HEK293T (cell line): ENCODE data around the gene NELFB.

Source experiments
- ARNT ChIP-seq: fragments of 450-650 bp; IDR thresholded peaks from 2 replicates; pipeline ENCODE4 v1.6.1; 2017; ENCODE audit warnings: mild to moderate bottlenecking
- BHLHE40 ChIP-seq: fragments of 450-650 bp; IDR thresholded peaks from 2 replicates; pipeline ENCODE4 v1.6.1; 2016; ENCODE audit warnings: mild to moderate bottlenecking, moderate library complexity, borderline replicate concordance
- FOXK2 ChIP-seq: fragments of 450-650 bp; IDR thresholded peaks from 2 replicates; pipeline ENCODE4 v1.6.1; 2016; ENCODE audit warnings: mild to moderate bottlenecking
- FOXM1 ChIP-seq: fragments of 450-650 bp; IDR thresholded peaks from 2 replicates; pipeline ENCODE4 v1.6.1; 2017; ENCODE audit warnings: mild to moderate bottlenecking, borderline replicate concordance
- HDGF ChIP-seq: fragments of 450-650 bp; IDR thresholded peaks from 2 replicates; pipeline ENCODE4 v1.6.1; 2017; ENCODE audit warnings: antibody characterized with exemption, borderline replicate concordance
- PKNOX1 ChIP-seq: fragments of 450-650 bp; IDR thresholded peaks from 2 replicates; pipeline ENCODE4 v1.6.1; 2016
- SP1 ChIP-seq: fragments of 450-650 bp; IDR thresholded peaks from 2 replicates; pipeline ENCODE4 v1.6.1; 2017
- SUZ12 ChIP-seq: fragments of 450-650 bp; IDR thresholded peaks from 2 replicates; pipeline ENCODE4 v1.6.1; 2016; ENCODE audit warnings: mild to moderate bottlenecking
- ZNF384 ChIP-seq: fragments of 450-650 bp; IDR thresholded peaks from 2 replicates; pipeline ENCODE4 v1.6.1; 2016

GRCh38 chr9:137305060-137305797, 50.1 kb downstream of the NELFB start:
- TF ChIP-seq BHLHE40 (no peak), SUZ12 (no peak), ARNT (no peak), PKNOX1 (no peak), SP1 (no peak), HDGF (no peak), FOXK2 (no peak), ZNF384 (no peak), FOXM1 (no peak)
